ENCODE measurements around the gene GFRA1. TPM values are rescaled to one million over a fixed set of nuclear protein-coding genes. Genes with fewer than 3 reads are reported as not detected.

GFRA1 gene
- total and polyA plus RNA-seq, 2 of the 8 experiments (the other 6 are each of a cell fraction or from before 2014, with no cell fraction given) = 1.1 to 2.0 TPM

- no peaks in the 10 kb centered on the region for H3K27me3 ChIP-seq (replicated peaks in 1 of 4; ENCODE audit: control insufficient read depth in 3 of 4, extremely low read depth in 1 of 4, insufficient read depth in 3 of 4, low read length in 3 of 4)
- H3K4me2 ChIP-seq (ENCODE audit: insufficient read depth in 1 of 2, low read depth in 2 of 2, low read length in 2 of 2) = no peak overlapping the region; a peak in 1 of 4 replicates
- peaks cover 2 to 9% (median 6%) of the 10 kb centered on the region in 4 experiments; a peak in 6 of 7 replicates for H3K4me1 ChIP-seq (replicated peaks in 1 of 4; ENCODE audit: control insufficient read depth in 3 of 4, insufficient read depth in 4 of 4, low read length in 3 of 4)
- H4K20me1 ChIP-seq (replicated peaks in 1 of 2; ENCODE audit: control insufficient read depth in 1 of 2, insufficient read depth in 2 of 2, low read length in 2 of 2) = no peaks in the 10 kb centered on the region
- H2AK5ac ChIP-seq (ENCODE audit: low read depth, low read length) = no peak overlapping the region
- 0 out of 2 replicates have a peak overlapping the region, but pooled peaks have one; percentile 57 for H2AFZ ChIP-seq (ENCODE audit: low read length)
- no peak overlapping the region for H2BK120ac ChIP-seq (replicated peaks; ENCODE audit: low read depth, low read length)
- no peaks in the 10 kb centered on the region for H3K9me3 ChIP-seq (ENCODE audit: insufficient read depth in 2 of 2, low read depth in 1 of 2, low read length in 1 of 2)
- DNase-seq (ENCODE audit: low read depth in 1 of 2, low spot score in 2 of 2) = no peak
- H4K5ac ChIP-seq (ENCODE audit: insufficient read length, low read depth, low read length) = no peak overlapping the region
- no peak overlapping the region for H3K9ac ChIP-seq (replicated peaks in 1 of 4; ENCODE audit: extremely low read depth in 1 of 4, low read depth in 3 of 4, low read length in 3 of 4)
- H3K56ac ChIP-seq (replicated peaks; ENCODE audit: insufficient read length, low read depth, low read length) = no peak overlapping the region
- no peak overlapping the region for H3K27ac ChIP-seq (ENCODE audit: low read depth, low read length)
- H2BK5ac ChIP-seq (ENCODE audit: low read depth, low read length) = no peak overlapping the region
- H4K8ac ChIP-seq (ENCODE audit: extremely low read depth, insufficient read depth, low read length) = no peak overlapping the region
- H3K18ac ChIP-seq (ENCODE audit: extremely low read depth, low read length) = no peak overlapping the region
- no peak overlapping the region for H3K4me3 ChIP-seq (ENCODE audit: extremely low read depth in 1 of 4, insufficient read depth in 2 of 4, low read depth in 3 of 4, low read length in 4 of 4)
- no peak overlapping the region for H4K91ac ChIP-seq (replicated peaks; ENCODE audit: insufficient read length, low read length)
- POLR2A ChIA-PET (ENCODE audit: partially characterized antibody) = no interaction called here
- no peaks in the 10 kb centered on the region for H3K79me1 ChIP-seq (ENCODE audit: low read depth, low read length)
- 65% methylated on average over 5 of the region's 5 CpGs; no CpG with 5 or more reads in 1 of the 2 experiments for WGBS, 2 experiments (ENCODE audit: extremely low coverage in 1 of 2, insufficient coverage in 1 of 2, insufficient read length in 1 of 2, insufficient replicate concordance in 2 of 2, low coverage in 1 of 2, low lambda C conversion rate in 2 of 2, missing lambda C conversion rate in 1 of 2)
- H3K36me3 ChIP-seq (ENCODE audit: control insufficient read depth in 2 of 4, insufficient read depth in 4 of 4, low read length in 3 of 4) = no peaks in the 10 kb centered on the region
- no peak overlapping the region for H3K14ac ChIP-seq (ENCODE audit: insufficient read length)
- no peak overlapping the region for H2BK15ac ChIP-seq (ENCODE audit: low read length)
- H3K23me2 ChIP-seq (ENCODE audit: low read depth, low read length) = no peaks in the 10 kb centered on the region
- H2BK20ac ChIP-seq (ENCODE audit: low read length) = no peak overlapping the region
- no peak overlapping the region for H3K4ac ChIP-seq (replicated peaks; ENCODE audit: insufficient read length, low read depth, low read length)
- H3K23ac ChIP-seq (ENCODE audit: insufficient read length) = no peak overlapping the region
- no peak overlapping the region for H2BK12ac ChIP-seq (ENCODE audit: low read depth, low read length)
- no peak for FAIRE-seq
- CTCF ChIA-PET (ENCODE audit: partially characterized antibody) = interaction anchor here (0.7 to 4.4 kb wide), 7 partner anchors 9 to 218 kb away, joined by 3 to 27 read pairs (median 4); no protein-coding TSS in a partner anchor
- no peaks in the 10 kb centered on the region for H3K79me2 ChIP-seq (ENCODE audit: control insufficient read depth in 1 of 2, insufficient read depth in 2 of 2, low read length in 2 of 2)
- TF ChIP-seq GABPA (IDR thresholded peaks at IDR 0.05; ENCODE audit: borderline replicate concordance, insufficient read depth, low read length) (no peak), HDAC6 (IDR thresholded peaks at IDR 0.05; ENCODE audit: low read depth, low read length) (no peak), ATF2 (IDR thresholded peaks at IDR 0.05; ENCODE audit: low read length) (no peak), RFX5 (IDR thresholded peaks at IDR 0.05; ENCODE audit: borderline replicate concordance, low read depth, low read length) (no peak), CREB1 (IDR thresholded peaks at IDR 0.05) (no peak), RXRA (IDR thresholded peaks at IDR 0.05; ENCODE audit: insufficient read depth, low read depth, low read length) (no peak), NANOG (IDR thresholded peaks at IDR 0.05; ENCODE audit: insufficient read depth, low read depth, low read length, poor library complexity, severe bottlenecking) (no peak), EZH2 (IDR thresholded peaks at IDR 0.05; ENCODE audit: low read depth, low read length, severe bottlenecking) (no peak), SUZ12 (IDR thresholded peaks at IDR 0.05; ENCODE audit: low read length) (no peak), TEAD4 (IDR thresholded peaks at IDR 0.05; ENCODE audit: low read depth, low read length) (no peak), SIRT6 (IDR thresholded peaks at IDR 0.05; ENCODE audit: low read length) (no peak)
- TF ChIP-seq, protein P1, sequence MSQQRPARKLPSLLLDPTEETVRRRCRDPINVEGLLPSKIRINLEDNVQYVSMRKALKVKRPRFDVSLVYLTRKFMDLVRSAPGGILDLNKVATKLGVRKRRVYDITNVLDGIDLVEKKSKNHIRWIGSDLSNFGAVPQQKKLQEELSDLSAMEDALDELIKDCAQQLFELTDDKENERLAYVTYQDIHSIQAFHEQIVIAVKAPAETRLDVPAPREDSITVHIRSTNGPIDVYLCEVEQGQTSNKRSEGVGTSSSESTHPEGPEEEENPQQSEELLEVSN (IDR thresholded peaks at IDR 0.05) = no peak
Measured at GRCh38 chr10:116069856-116070255, 203.2 kb downstream of the GFRA1 start.
